Left colon (tissue), 2 donors: ENCODE data around the gene CCDC102A. TPM values are rescaled to one million over a fixed set of nuclear protein-coding genes. Genes with fewer than 3 reads are reported as not detected.

Source experiments
- total RNA-seq, 2 donors: library from RNA; stranded (reverse); fragmentation: NEBNext Ultra II Directional; extraction: Animal tissue kit (Norgen Biotek cat#: 25700); gene quantifications; one replicate each; pipeline ENCODE4 v1.2.1, GENCODE V29; 2021
- donor health status: DM: no; HTN: no; CAD: no.
- donor health status: DM: yes; HTN: yes; CAD: no.

The CCDC102A gene
- total RNA-seq, 2 donors from 2014 or later: 1.9 to 2.8 TPM

Other genes starting within 250 kb of the CCDC102A start
- gene CCL22, start 177.8 kb downstream of the CCDC102A start, total RNA-seq: under 1 TPM in 1 of 2 donors, not detected in 1; 0.45 TPM
- 1 to 10 TPM; 2.9 to 4.7 TPM for gene CX3CL1, start 164.1 kb downstream of the CCDC102A start, total RNA-seq
- not detected for gene CCL17, start 131.8 kb downstream of the CCDC102A start, total RNA-seq
- gene CIAPIN1, start 89.2 kb downstream of the CCDC102A start, total RNA-seq: 10 to 100 TPM; 47.3 to 72.5 TPM
- gene COQ9, start 89.1 kb downstream of the CCDC102A start, total RNA-seq: 100 to 1,000 TPM; 107 to 117 TPM
- 10 to 100 TPM; 48.9 to 50.0 TPM for gene POLR2C, start 73.9 kb downstream of the CCDC102A start, total RNA-seq
- gene DOK4, start 50.1 kb downstream of the CCDC102A start, total RNA-seq: 100 to 1,000 TPM; 145 to 152 TPM
- 1 to 10 TPM; 2.0 to 2.7 TPM for gene ADGRG5, start 6.1 kb upstream of the CCDC102A start, total RNA-seq
- 100 to 1,000 TPM in 1 of 2 donors, 10 to 100 TPM in 1; 81.2 to 111 TPM for gene ADGRG1, start 92.1 kb upstream of the CCDC102A start, total RNA-seq
- gene ADGRG3, start 131.7 kb upstream of the CCDC102A start, total RNA-seq: 1 to 10 TPM in 1 of 2 donors, under 1 TPM in 1; 0.98 to 1.4 TPM
- not detected for gene DRC7, start 158.2 kb upstream of the CCDC102A start, total RNA-seq
- 10 to 100 TPM; 17.2 to 18.1 TPM for gene KATNB1, start 199.2 kb upstream of the CCDC102A start, total RNA-seq